Gastroesophageal sphincter (tissue), 4 donors: Measurements from ENCODE around the gene SH3RF3. TPM values are rescaled to one million over a fixed set of nuclear protein-coding genes. Genes with fewer than 3 reads are reported as not detected.
A peak's percentile ranks its signal among the peaks of the same experiment; 100 is the strongest.

Experiments
- ATAC-seq: fragments of 150-250 bp; one replicate; pipeline ENCODE4 v1.9.1; 2016; ENCODE audit warnings: mild to moderate bottlenecking, moderate library complexity
- H3K27ac ChIP-seq, 4 donors: fragments of 200-600 bp; sonication (generic) in 3 of 4; 1 replicate in 3 of 4; 2 replicates in 1 of 4; pipeline ENCODE4 v1.5.1; 2016 to 2019
- H3K27me3 ChIP-seq: fragments of 200-600 bp; sonication (generic); one replicate; pipeline ENCODE4 v1.5.1; 2019
- H3K36me3 ChIP-seq, 2 donors: fragments of 200-600 bp; sonication (generic); one replicate each; pipeline ENCODE4 v1.5.1; 2019; ENCODE audit warnings: control low read depth in 1 of 2
- H3K4me1 ChIP-seq, 3 donors: fragments of 200-600 bp; sonication (generic); 1 replicate in 2 of 3; 2 replicates in 1 of 3; pipeline ENCODE4 v1.5.1; 2016 to 2019; ENCODE audit warnings: control low read depth in 2 of 3
- H3K4me3 ChIP-seq, 2 donors: fragments of 200-600 bp; sonication (generic); one replicate each; pipeline ENCODE4 v1.5.1; 2019; ENCODE audit warnings: mild to moderate bottlenecking in 1 of 2, moderate library complexity in 1 of 2
- H3K9me3 ChIP-seq, 3 donors: fragments of 200-600 bp; sonication (generic); one replicate each; pipeline ENCODE4 v1.5.1; 2017 to 2019; ENCODE audit warnings: control low read depth in 2 of 3
- CTCF ChIP-seq, 4 experiments: fragments of 200-600 bp in 2 of 4; fragments of 450-650 bp in 2 of 4; sonication (generic) in 1 of 4; IDR thresholded peaks; one replicate each; pipeline ENCODE4 v1.5.1; 2017 to 2019; ENCODE audit warnings: antibody characterized with exemption in 4 of 4, mild to moderate bottlenecking in 2 of 4, moderate library complexity in 2 of 4
- EP300 ChIP-seq: sonication (generic); formaldehyde crosslinking; IDR thresholded peaks from one replicate; pipeline ENCODE4 v1.6.1; 2017; ENCODE audit warnings: antibody characterized with exemption, mild to moderate bottlenecking
- POLR2A ChIP-seq, 2 donors: fragments of 450-650 bp; IDR thresholded peaks; one replicate each; pipeline ENCODE4 v1.6.1; 2017; ENCODE audit warnings: antibody characterized with exemption in 2 of 2, mild to moderate bottlenecking in 2 of 2, moderate library complexity in 1 of 2
- POLR2AphosphoS5 ChIP-seq: sonication (generic); formaldehyde crosslinking; IDR thresholded peaks from one replicate; pipeline ENCODE4 v1.6.1; 2017; ENCODE audit warnings: antibody characterized with exemption
- WGBS, 2 donors: methylation state at CpG; one replicate each; pipeline ENCODE4 v1.1.5; 2018; ENCODE audit warnings: low coverage in 1 of 2; 5-methylcytosine and 5-hydroxymethylcytosine counted together
- total RNA-seq, 4 donors: library from RNA; depleted of rRNA; stranded (reverse); fragments of >200 nt; gene quantifications; one replicate each; pipeline ENCODE4 v1.1.0, GENCODE V29; 2016

Gene SH3RF3
- total RNA-seq, 4 donors from 2014 or later, result 10.1 to 15.8 (median 13.2) TPM

DNA sequence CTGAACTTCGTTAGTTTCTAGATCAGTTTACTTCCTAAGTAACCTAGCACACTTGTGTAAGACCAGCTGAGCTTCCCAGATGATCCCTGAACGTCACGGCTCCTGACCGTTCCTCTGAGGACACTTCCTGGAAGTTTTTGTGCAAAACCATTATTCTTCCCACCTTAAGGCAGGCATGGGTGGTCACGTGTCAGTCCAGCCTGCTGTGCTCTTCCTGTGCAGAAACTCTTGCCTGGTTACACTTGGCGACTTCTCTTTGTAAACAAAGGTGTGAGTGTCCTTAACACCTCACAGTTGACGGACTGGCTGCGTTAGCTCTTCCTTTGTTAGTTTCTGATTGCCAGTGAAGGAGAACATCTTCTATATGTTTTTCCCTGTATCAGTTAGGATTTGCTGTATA is 118.3 kb downstream of the SH3RF3 start:
- Histone ChIP-seq H3K9me3 (no peaks in the 10 kb centered on the region), H3K27me3 (no peaks in the 10 kb centered on the region), H3K36me3 (no peaks in the 10 kb centered on the region), H3K27ac (peak overlapping the region in 1 of 4 donors; percentile 1), H3K4me1 (peaks cover 7 to 38% (median 15%) of the 10 kb centered on the region in 3 donors), H3K4me3 (no peak overlapping the region)
- no peak for ATAC-seq
- 62 to 86% methylated on average over 6 to 8 of the region's 8 CpGs for WGBS, 2 donors
- TF ChIP-seq CTCF (IDR thresholded peaks at IDR 0.05) (no peak), POLR2A (IDR thresholded peaks at IDR 0.05) (no peak), EP300 (no peak), POLR2AphosphoS5 (no peak)

DNA sequence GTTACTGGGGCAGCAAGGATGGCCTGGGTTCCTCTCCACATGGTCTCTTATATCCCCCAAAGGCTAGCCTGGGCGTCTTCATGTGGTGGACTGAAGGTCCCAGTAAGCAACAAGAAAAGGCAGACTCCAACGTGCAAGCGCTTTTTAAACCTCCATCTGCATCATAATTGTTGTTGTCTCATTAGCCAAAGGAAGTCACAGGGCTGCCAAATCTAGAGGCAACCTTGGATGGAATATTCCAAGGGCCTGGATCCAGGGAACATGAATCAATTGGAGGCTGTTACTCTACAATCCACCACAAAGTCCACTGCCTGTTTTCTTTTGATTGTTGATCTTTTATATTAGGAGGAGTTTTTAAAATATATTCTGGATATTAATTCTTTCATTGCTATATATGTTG is 118.8 kb downstream of the SH3RF3 start:
- 60% methylated on average over 3 of the region's 3 CpGs; no CpG with 5 or more reads in 1 of the 2 donors for WGBS, 2 donors
- peaks cover 6 to 38% (median 11%) of the 10 kb centered on the region in 3 donors for H3K4me1 ChIP-seq
- H3K27ac ChIP-seq, result peak overlapping the region in 1 of 4 donors; percentile 1
- ATAC-seq, result no peak
- H3K36me3 ChIP-seq, result no peaks in the 10 kb centered on the region
- no peak overlapping the region for H3K4me3 ChIP-seq
- no peaks in the 10 kb centered on the region for H3K9me3 ChIP-seq
- TF ChIP-seq POLR2AphosphoS5 (no peak), POLR2A (IDR thresholded peaks at IDR 0.05) (no peak), CTCF (IDR thresholded peaks at IDR 0.05) (no peak), EP300 (no peak)
- no peaks in the 10 kb centered on the region for H3K27me3 ChIP-seq

GRCh38 chr2:109248590-109248989 is 119.6 kb downstream of the SH3RF3 start:
- H3K36me3 ChIP-seq, result no peaks in the 10 kb centered on the region
- no peak overlapping the region for H3K27ac ChIP-seq
- H3K27me3 ChIP-seq, result no peaks in the 10 kb centered on the region
- TF ChIP-seq POLR2A (IDR thresholded peaks at IDR 0.05) (no peak), POLR2AphosphoS5 (no peak), CTCF (IDR thresholded peaks at IDR 0.05) (no peak), EP300 (no peak)
- H3K4me1 ChIP-seq, result peaks cover 4 to 38% (median 4%) of the 10 kb centered on the region in 3 donors
- no peak for ATAC-seq
- no peaks in the 10 kb centered on the region for H3K9me3 ChIP-seq
- no peak overlapping the region for H3K4me3 ChIP-seq
- 93% methylated on average over 2 of the region's 2 CpGs; no CpG with 5 or more reads in 1 of the 2 donors for WGBS, 2 donors

DNA sequence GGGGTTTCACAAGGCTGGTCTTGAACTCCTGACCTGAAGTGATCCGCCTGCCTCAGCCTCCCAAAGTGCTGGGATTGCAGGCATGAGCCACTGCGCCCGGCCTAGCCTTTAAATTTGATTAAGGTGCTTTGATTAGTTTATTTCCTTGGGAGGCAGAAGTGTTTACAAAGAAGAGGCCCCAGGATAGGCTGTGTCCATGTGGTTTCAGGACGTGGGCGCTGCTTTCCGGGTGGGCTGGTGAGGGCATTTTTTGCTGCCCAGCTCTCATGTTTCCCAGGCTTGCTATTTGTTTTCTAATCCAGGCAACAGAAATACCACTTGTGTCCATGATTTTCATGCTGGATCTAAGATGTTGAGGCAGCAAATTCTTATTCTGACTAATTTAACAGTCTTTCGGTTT is 124.2 kb downstream of the SH3RF3 start:
- Histone ChIP-seq H3K36me3 (no peaks in the 10 kb centered on the region), H3K27ac (no peak overlapping the region), H3K9me3 (no peaks in the 10 kb centered on the region), H3K4me1 (peaks cover 0 to 48% (median 18%) of the 10 kb centered on the region in 3 donors), H3K4me3 (no peak overlapping the region), H3K27me3 (no peaks in the 10 kb centered on the region)
- 64 to 77% methylated on average over 1 to 4 of the region's 7 CpGs for WGBS, 2 donors
- TF ChIP-seq POLR2A (IDR thresholded peaks at IDR 0.05), result no peak
- no peak for TF ChIP-seq POLR2AphosphoS5
- TF ChIP-seq CTCF (IDR thresholded peaks at IDR 0.05), result no peak
- TF ChIP-seq EP300, result no peak
- ATAC-seq, result no peak

GRCh38 chr2:109254174-109254904 is 125.3 kb downstream of the SH3RF3 start:
- Histone ChIP-seq H3K4me1 (peaks cover 0 to 58% (median 18%) of the 10 kb centered on the region in 3 donors), H3K27ac (no peak overlapping the region), H3K4me3 (no peak overlapping the region), H3K27me3 (no peaks in the 10 kb centered on the region), H3K36me3 (no peaks in the 10 kb centered on the region), H3K9me3 (no peaks in the 10 kb centered on the region)
- 98 to 100% methylated on average over 1 to 7 of the region's 12 CpGs for WGBS, 2 donors
- ATAC-seq, result no peak
- TF ChIP-seq POLR2A (IDR thresholded peaks at IDR 0.05) (no peak), CTCF (IDR thresholded peaks at IDR 0.05) (no peak), EP300 (no peak), POLR2AphosphoS5 (no peak)
